GM21737 (cell line): ENCODE measurements around the gene RPL36A.
A peak's percentile ranks its signal among the peaks of the same experiment; 100 is the strongest.

Experiments
- ATAC-seq: cut with Tn5 transposase; IDR thresholded peaks from one replicate; pipeline ENCODE4 v1.9.1; 2021; ENCODE audit warnings: mild to moderate bottlenecking, moderate library complexity; ENCODE audit not compliant: unreplicated experiment

The RPL36A gene

GRCh38 chrX:101391831-101392230 lies 1.0 kb downstream of the RPL36A start:
- ATAC-seq: no peak

DNA sequence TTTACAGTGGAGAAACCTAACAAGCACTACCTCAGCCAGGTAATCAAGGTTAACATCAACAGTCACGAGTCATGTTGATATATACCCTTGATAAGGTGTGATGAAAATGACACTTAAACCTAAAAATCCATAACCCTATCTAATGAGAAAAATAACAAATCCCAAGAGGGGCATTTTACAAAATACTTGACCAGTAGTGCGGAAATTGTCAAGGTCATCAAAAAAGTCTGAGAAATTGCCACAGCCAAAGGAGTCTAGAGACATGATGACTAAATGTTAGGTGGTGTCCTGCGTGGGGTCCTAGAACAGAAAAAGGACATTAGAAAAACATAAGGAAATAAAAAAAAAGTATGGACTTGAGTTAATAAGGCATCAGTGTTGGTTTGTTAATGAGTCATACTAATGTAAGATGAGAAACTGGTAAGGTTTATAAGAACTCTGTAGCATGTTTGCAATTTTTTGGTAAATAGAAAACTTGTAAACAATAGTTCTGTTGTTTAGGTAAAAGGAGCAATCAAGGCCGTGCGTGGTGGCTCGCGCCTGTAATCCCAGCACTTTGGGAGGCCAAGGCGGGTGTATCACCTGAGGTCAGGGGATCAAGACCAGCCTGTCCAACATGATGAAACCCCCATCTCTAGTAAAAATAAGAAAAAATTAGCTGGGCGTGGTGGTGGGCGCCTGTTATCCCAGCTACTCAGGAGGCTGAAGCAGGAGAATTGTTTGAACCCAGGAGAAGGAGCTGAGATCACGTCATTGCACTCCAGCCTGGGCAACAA lies 2.9 kb downstream of the RPL36A start:
- ATAC-seq: no peak

- no peak for ATAC-seq
Observed at GRCh38 chrX:101394372-101394771, 3.6 kb downstream of the RPL36A start.

DNA sequence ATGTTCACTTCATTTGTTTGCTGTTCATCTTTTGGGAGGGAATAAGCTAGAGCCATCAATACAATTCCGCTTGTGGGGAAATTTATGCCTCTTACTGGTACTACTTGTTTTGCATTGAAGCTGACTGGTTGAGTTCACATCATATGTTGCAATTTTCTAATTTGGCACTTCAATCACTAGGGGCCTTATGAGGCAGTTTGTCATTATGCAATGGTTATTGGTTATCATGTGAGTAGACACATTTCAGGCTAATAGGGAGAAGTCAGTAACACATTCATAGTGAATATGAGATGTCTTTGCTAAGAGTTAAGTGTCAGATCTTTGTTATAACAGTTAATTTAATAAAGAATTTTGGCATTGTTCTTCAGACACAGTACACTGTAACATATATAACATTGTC lies 5.0 kb downstream of the RPL36A start:
- no peak for ATAC-seq

DNA sequence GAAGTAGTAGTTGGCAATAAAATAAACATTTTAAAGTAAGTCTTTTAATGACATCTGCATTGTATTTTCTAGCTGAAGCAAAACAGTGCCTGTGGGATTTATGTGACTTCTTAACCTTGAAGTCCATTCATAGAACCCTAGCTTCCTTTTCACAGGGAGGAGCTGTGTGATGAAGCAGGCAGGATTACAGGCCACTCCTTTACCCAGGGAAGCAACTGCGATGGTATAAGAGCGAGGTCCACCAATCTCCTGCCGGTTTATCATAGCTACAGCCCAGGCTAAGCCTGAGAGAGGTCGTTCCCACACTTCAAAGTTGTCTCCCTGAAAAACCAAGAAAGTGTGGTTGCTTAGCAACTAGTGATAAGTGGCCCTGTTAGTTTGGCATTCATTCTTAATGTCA lies 7.0 kb downstream of the RPL36A start:
- no peak for ATAC-seq

- ATAC-seq: no peak
Observed at GRCh38 chrX:101398694-101399093, 7.9 kb downstream of the RPL36A start.

DNA sequence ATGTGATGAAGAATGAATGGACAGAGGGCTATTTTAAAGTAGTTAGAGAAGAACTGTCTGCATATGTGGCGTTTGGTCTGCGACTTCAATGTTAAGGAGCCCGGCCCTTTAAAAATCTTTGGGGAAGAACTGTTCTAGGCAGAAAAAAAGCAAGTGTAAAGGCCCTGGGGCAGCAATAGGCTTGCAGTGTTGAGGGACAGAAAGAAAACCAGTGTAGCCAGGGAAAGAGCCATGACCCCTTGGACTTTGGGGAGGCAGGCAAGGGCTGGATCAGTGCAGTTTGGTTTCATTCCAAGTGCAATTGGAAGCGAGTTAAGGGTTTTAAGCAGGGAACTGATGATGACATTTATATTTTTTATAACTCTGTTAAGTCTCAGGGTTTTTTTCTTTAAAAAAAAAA lies 9.0 kb downstream of the RPL36A start:
- no peak for ATAC-seq

GRCh38 chrX:101407167-101407747 lies 16.4 kb downstream of the RPL36A start:
- no peak for ATAC-seq

DNA sequence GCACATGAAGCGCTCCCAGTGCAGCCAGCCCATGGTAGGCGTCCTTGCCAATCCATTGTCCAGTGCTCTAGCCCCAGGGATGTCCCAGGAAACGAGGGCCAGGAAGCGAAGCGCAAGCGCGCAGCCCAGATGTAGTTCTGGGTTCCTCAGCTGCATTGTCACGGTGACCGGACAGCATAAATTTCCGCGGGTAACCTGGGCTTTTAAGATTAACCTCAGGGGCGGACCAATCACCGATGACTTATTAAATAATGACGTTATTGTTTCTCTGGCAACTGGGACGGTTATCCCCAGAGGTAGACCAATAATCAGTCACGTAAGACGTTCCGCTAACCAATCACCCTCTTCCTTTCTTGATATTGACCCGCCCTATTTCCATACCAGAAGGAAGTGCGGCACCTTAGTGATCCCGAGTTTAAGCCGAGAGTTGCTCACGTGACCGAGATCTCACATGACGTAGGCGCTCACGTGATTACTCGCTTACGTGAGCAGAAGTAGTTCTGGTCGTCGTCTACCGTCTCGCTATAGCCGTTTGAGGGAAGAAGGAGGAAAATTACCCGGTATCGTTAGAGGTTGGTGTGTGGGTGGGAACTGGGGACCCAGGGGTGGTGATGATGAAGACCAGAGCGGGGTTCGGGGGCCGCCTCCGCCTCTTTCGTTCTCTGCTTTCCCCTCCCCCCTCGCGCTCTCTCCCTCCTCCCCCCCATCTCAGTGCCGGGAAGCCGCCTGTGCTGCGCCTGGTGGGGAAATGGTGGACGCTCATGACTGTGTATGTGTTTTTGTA lies 17.1 kb downstream of the RPL36A start, which contains the start of the genes GLA and HNRNPH2:
Gene GLA (minus strand): TSS at position 178 of the 784 bp plus-strand sequence. CDS start 22 bp downstream, at position 156.
Gene HNRNPH2 (plus strand): TSS at position 475 of the 784 bp plus-strand sequence. CDS start 3,767 bp downstream, outside the sequence.
- ATAC-seq: peak; percentile 93

- ATAC-seq: no peak
Observed at GRCh38 chrX:101408532-101408841, 17.7 kb downstream of the RPL36A start.

DNA sequence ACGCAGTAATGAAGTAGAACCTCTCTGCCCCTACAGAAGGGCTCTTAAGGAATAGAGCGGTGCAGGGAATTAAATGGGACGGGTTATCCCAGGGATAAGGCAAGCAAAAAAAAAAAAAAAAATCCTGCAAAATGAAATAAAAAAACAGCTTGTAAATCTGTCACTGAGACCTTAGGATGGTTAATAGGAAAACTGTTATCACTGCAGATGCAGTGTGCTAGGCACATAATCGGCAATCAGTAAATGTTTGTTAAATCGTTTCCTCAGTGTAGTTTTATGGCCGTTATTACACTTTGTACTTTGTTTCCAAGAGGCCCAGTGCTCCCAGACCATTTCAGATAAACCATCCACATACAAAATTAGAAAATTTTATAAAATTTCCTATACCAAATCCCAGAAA lies 18.2 kb downstream of the RPL36A start:
- no peak for ATAC-seq

DNA sequence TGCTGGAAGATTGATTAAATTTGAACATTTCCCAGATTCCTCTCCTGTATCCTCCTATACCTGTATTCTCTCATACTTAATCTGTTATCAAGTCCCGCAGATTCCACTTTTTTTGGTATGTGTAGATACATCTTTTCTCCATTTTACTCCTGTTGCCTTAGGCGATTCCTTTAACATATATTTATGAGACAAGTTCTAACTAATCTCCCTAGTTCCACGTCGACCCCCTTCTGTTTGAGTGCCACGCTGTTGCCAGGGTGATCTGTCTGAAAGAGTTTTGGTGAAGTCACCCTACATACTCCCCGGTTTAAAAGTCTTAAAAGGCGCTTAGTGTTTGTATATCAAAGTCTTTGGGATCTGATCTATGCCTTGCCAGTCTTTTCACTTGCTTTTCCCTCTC lies 19.6 kb downstream of the RPL36A start:
- ATAC-seq: no peak

DNA sequence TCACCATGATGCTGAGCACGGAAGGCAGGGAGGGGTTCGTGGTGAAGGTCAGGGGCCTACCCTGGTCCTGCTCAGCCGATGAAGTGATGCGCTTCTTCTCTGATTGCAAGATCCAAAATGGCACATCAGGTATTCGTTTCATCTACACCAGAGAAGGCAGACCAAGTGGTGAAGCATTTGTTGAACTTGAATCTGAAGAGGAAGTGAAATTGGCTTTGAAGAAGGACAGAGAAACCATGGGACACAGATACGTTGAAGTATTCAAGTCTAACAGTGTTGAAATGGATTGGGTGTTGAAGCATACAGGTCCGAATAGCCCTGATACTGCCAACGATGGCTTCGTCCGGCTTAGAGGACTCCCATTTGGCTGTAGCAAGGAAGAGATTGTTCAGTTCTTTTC lies 21.2 kb downstream of the RPL36A start:
- ATAC-seq: no peak

- peak; percentile 43 for ATAC-seq
Observed at GRCh38 chrX:101415180-101416145, 24.7 kb downstream of the RPL36A start.

- no peak for ATAC-seq
Observed at GRCh38 chrX:101416691-101417090, 25.9 kb downstream of the RPL36A start.

DNA sequence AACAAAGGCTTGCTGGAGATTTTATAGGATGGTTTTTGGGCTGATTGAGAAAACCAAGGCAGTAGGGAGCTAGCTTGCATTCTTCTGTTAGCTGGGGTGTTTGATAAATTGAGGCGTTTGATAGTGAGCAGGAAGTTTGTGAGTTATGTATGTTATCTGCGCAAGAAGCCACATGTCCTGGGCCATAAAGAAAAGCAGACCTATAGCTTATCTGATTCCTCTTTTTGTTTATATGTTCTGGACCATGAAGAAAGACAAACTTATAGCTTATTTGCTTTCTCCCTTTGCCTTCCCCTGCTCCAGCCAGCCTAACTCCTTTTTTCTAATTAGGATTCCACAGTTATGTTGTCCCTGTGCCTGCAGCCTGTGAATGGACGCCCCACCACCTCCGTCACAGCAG lies 26.4 kb downstream of the RPL36A start:
- no peak for ATAC-seq

GRCh38 chrX:101417981-101418841 lies 27.4 kb downstream of the RPL36A start:
- ATAC-seq: peak; percentile 47

GRCh38 chrX:101419489-101419888 lies 28.7 kb downstream of the RPL36A start:
- ATAC-seq: no peak

GRCh38 chrX:101427954-101428353 lies 37.1 kb downstream of the RPL36A start:
- ATAC-seq: no peak

DNA sequence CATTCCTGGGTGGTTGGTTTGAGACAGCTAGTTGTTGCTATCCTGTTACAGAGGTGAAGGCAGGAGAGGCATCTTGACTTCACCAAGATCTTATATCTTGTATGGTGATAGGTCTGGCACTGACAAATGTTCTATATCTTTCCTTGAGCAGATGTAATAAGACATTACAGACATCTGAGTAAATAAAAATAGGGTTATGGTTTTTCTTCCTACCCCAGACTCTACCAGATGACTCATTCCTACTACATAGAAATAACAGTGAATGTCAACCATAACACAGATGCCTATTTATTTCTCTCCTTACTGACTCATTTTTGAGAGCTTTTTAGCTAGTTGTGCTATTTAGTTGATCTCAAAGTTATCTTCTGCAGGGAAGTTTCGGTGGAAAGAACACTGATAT lies 39.1 kb downstream of the RPL36A start:
- no peak for ATAC-seq
